CD4-positive, alpha-beta T cell (primary cell): ENCODE results near the gene FRMD8. TPM values are rescaled to one million over a fixed set of nuclear protein-coding genes. Genes with fewer than 3 reads are reported as not detected.

Experiments used
- ATAC-seq: fragments of 200-7000 bp; cut with Tn5 transposase; one replicate; pipeline ENCODE4 v1.10.0; 2022; ENCODE audit warnings: mild to moderate bottlenecking; ENCODE audit not compliant: poor library complexity
- CTCF ChIA-PET: fragments of 350-600 bp; sonication (Branson Sonifier 250); formaldehyde crosslinking; loops from one replicate; lab custom pipeline; 2021; ENCODE audit warnings: antibody characterized with exemption, inconsistent platforms; lab: Charles Lee
- POLR2A ChIA-PET: fragments of 350-600 bp; sonication (Branson Sonifier 250); formaldehyde crosslinking; loops from one replicate; lab custom pipeline; 2021; ENCODE audit warnings: antibody characterized with exemption, inconsistent platforms; lab: Charles Lee
- DNase-seq, 14 experiments: peaks; one replicate each; pipeline ENCODE4 v3.0.0-alpha.2; 2013 to 2020; ENCODE audit warnings: mixed read lengths in 2 of 14
- H3K27ac ChIP-seq, 2 donors: one replicate each; pipeline versions ENCODE4 v1.5.1 to v1.7.0; 2013; ENCODE audit warnings: low read length in 2 of 2, low read depth in 1 of 2, mild to moderate bottlenecking in 1 of 2
- H3K27me3 ChIP-seq, 2 experiments: 1 replicate in 1 of 2; 2 replicates in 1 of 2; pipeline versions ENCODE4 v1.6.1 to v1.7.0; 2013; ENCODE audit warnings: low read length in 2 of 2, control low read depth in 1 of 2, mild to moderate bottlenecking in 1 of 2, moderate library complexity in 1 of 2; ENCODE audit not compliant: insufficient read depth in 2 of 2, control insufficient read depth in 1 of 2
- H3K36me3 ChIP-seq: one replicate; pipeline ENCODE4 v1.6.1; 2013; ENCODE audit warnings: low read length, control low read depth; ENCODE audit not compliant: insufficient read depth
- H3K4me1 ChIP-seq: one replicate; pipeline ENCODE4 v1.6.1; 2013; ENCODE audit warnings: low read length, control low read depth; ENCODE audit not compliant: insufficient read depth
- H3K4me3 ChIP-seq: one replicate; pipeline ENCODE4 v1.5.1; 2013; ENCODE audit warnings: mild to moderate bottlenecking, low read length, moderate library complexity
- H3K9me3 ChIP-seq, 2 experiments: 1 replicate in 1 of 2; 2 replicates in 1 of 2; pipeline versions ENCODE4 v1.6.1 to v1.7.0; 2013; ENCODE audit warnings: low read length in 2 of 2, mild to moderate bottlenecking in 2 of 2, control low read depth in 1 of 2, moderate library complexity in 1 of 2; ENCODE audit not compliant: control insufficient read depth in 1 of 2, insufficient read depth in 1 of 2
- H3K27ac Mint-ChIP-seq: one replicate; pipeline ENCODE4 v1.8.0; 2020; ENCODE audit warnings: mixed read lengths
- H3K27me3 Mint-ChIP-seq: one replicate; pipeline ENCODE4 v1.8.0; 2021; ENCODE audit warnings: mixed read lengths
- H3K36me3 Mint-ChIP-seq: one replicate; pipeline ENCODE4 v1.8.0; 2021; ENCODE audit warnings: low read depth, mixed read lengths
- H3K4me1 Mint-ChIP-seq: one replicate; pipeline ENCODE4 v1.8.0; 2021; ENCODE audit warnings: low read depth, mixed read lengths
- H3K4me3 Mint-ChIP-seq: one replicate; pipeline ENCODE4 v1.8.0; 2020; ENCODE audit warnings: mild to moderate bottlenecking, mixed read lengths
- H3K9me3 Mint-ChIP-seq: one replicate; pipeline ENCODE4 v1.8.0; 2020; ENCODE audit warnings: mixed read lengths
- intact Hi-C, 2 experiments: fragments of 100-400 bp; cut with DNase I in 1 of 2; cut with micrococcal nuclease in 1 of 2; formaldehyde crosslinking; loops; one replicate each; pipeline versions ENCODE4 v1.15.1 to v1.9.0; 2023 to 2025; cut with DNase I, micrococcal nuclease
- total RNA-seq, 174 experiments: library from RNA in 2 of 174; stranded (reverse) in 2 of 174; gene quantifications; one replicate each; pipeline ENCODE4 v1.2.3 and lab custom pipeline; 2021 to 2026
- TF ChIP-seq, protein P1 (sequence below): fragments of 200-600 bp; IDR thresholded peaks from one replicate; pipeline ENCODE4 v1.8.0; 2022; ENCODE audit warnings: antibody characterized with exemption, mild to moderate bottlenecking

Gene FRMD8
- total RNA-seq, 2 experiments from 2014 or later = 19.4 to 25.3 TPM

DNA sequence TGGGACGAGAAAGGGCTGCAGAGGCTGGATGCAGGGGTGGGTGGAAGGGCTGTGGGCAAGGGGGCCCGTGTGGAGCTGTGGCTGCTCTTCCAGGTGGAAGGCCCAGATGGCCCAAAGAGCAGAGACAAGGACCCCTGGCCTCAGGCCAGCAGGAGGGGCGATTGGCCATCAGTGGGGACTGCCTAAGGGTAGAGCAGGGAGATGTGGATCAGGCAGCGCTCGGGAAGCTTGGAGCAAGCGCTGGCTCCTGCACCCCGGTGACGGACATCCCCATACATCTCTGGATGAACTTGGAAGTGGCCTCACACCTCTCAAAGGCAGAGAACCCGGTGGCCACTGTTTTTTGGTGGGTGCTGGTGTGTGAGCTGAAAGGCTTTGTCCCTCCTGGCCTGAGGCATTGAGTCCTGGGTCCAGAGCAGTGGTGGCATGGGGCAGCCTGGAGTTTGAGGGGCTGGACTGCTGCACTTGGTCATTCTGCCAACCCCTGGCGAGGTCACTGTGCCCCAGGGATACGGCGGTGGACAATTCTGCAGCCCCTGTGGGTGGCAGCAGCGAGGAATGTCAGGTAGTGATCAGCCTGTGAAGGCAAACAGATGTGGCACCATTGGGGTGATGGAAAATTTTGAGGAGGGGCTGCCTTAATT is 5.9 kb downstream of the FRMD8 start:
- H3K4me1 Mint-ChIP-seq = peaks cover 27% of the 10 kb centered on the region
- Histone ChIP-seq H3K4me1 (peaks cover 40% of the 10 kb centered on the region), H3K9me3 (no peaks in the 10 kb centered on the region), H3K36me3 (peaks cover 63% of the 10 kb centered on the region), H3K4me3 (no peak overlapping the region), H3K27me3 (no peaks in the 10 kb centered on the region), H3K27ac (no peak overlapping the region)
- no peak for DNase-seq
- peaks cover 36% of the 10 kb centered on the region for H3K36me3 Mint-ChIP-seq
- ATAC-seq = no peak
- intact Hi-C loops = no loop called here
- H3K27me3 Mint-ChIP-seq = no peaks in the 10 kb centered on the region
- ChIA-PET POLR2A (no interaction called here), CTCF (interaction anchor here (1.4 kb wide), 1 partner anchor 202 kb away, joined by 3 read pairs; no protein-coding TSS in a partner anchor)
- TF ChIP-seq, protein P1, sequence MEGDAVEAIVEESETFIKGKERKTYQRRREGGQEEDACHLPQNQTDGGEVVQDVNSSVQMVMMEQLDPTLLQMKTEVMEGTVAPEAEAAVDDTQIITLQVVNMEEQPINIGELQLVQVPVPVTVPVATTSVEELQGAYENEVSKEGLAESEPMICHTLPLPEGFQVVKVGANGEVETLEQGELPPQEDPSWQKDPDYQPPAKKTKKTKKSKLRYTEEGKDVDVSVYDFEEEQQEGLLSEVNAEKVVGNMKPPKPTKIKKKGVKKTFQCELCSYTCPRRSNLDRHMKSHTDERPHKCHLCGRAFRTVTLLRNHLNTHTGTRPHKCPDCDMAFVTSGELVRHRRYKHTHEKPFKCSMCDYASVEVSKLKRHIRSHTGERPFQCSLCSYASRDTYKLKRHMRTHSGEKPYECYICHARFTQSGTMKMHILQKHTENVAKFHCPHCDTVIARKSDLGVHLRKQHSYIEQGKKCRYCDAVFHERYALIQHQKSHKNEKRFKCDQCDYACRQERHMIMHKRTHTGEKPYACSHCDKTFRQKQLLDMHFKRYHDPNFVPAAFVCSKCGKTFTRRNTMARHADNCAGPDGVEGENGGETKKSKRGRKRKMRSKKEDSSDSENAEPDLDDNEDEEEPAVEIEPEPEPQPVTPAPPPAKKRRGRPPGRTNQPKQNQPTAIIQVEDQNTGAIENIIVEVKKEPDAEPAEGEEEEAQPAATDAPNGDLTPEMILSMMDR = no peak
- peak overlapping the region; percentile 24 for H3K27ac Mint-ChIP-seq
- H3K4me3 Mint-ChIP-seq = no peak overlapping the region
- H3K9me3 Mint-ChIP-seq = no peaks in the 10 kb centered on the region

DNA sequence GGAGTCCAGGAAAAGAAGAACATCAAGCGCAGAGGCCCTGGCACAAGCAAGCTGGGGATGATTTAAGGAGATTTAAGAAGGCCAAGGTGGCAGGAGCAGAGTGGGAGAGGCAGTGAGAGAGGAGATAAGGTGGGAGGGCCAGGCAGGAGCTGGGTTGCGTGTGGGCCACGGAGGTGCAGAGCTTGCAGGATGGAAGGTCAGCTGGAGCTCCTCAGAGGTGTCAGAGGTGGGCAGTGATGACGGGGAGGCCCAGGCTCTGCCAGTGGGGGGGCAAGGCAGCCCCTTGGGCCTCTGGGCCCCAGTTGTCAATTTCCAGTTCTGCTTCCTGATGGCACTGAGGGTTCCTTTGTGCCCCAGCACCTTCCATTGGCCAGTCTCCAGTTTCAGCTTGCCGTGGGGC is 6.5 kb downstream of the FRMD8 start:
- Mint-ChIP-seq H3K27ac (no peak overlapping the region), H3K36me3 (peaks cover 40% of the 10 kb centered on the region), H3K4me1 (peaks cover 24% of the 10 kb centered on the region), H3K9me3 (no peaks in the 10 kb centered on the region), H3K4me3 (no peak overlapping the region), H3K27me3 (no peaks in the 10 kb centered on the region)
- TF ChIP-seq, protein P1 = no peak
- CTCF ChIA-PET = interaction anchor here (1.4 kb wide), 1 partner anchor 201 kb away, joined by 3 read pairs; no protein-coding TSS in a partner anchor
- no peak for ATAC-seq
- intact Hi-C loops = no loop called here
- no peak overlapping the region for H3K27ac ChIP-seq
- H3K4me3 ChIP-seq = no peak overlapping the region
- peaks cover 34% of the 10 kb centered on the region for H3K4me1 ChIP-seq
- DNase-seq = no peak
- POLR2A ChIA-PET = interaction anchor here (0.7 to 1.5 kb wide), 2 partner anchors 11 to 32 kb away, joined by 4 to 7 read pairs; partner anchors contain the start of gene SLC25A45
- no peaks in the 10 kb centered on the region for H3K27me3 ChIP-seq
- peaks cover 64% of the 10 kb centered on the region for H3K36me3 ChIP-seq
- no peaks in the 10 kb centered on the region for H3K9me3 ChIP-seq

DNA sequence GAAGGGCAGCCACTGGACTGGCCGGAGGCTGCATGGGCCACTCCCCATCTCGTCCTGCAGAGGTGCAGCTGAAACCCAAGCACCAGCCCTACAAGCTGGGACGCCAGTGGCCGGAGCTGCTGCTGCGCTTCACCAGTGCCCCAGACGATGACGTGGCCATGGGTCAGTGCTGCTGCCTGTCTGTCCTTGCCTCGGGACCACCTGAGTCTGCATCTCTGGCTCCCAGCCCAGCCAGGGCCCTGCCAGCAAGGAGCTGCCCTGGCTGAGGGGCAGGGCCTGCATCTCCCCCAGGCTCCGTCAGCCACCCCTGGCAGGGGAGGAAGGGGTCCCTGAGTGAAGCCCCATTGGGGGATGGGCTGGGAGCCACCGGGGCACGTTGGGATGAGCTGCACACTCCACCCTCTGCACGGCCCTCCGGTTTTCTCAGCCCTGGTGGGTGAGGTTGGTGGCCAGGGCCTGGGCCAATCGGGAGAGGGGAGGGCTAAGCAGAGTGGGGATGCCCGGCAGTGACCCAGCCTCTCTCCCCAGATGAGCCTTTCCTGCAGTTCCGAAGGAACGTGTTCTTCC is 7.2 kb downstream of the FRMD8 start:
- intact Hi-C loops = no loop called here
- Histone ChIP-seq H3K27me3 (no peaks in the 10 kb centered on the region), H3K9me3 (no peaks in the 10 kb centered on the region), H3K36me3 (peaks cover 65% of the 10 kb centered on the region), H3K4me1 (peaks cover 27% of the 10 kb centered on the region), H3K27ac (no peak overlapping the region), H3K4me3 (no peak overlapping the region)
- Mint-ChIP-seq H3K4me3 (no peak overlapping the region), H3K36me3 (peaks cover 42% of the 10 kb centered on the region), H3K27me3 (no peaks in the 10 kb centered on the region), H3K9me3 (no peaks in the 10 kb centered on the region), H3K4me1 (peaks cover 17% of the 10 kb centered on the region), H3K27ac (no peak overlapping the region)
- ChIA-PET POLR2A (interaction anchor here (0.7 to 1.5 kb wide), 2 partner anchors 11 to 31 kb away, joined by 4 to 7 read pairs; partner anchors contain the start of gene SLC25A45), CTCF (no interaction called here)
- no peak for ATAC-seq
- no peak for DNase-seq
- TF ChIP-seq, protein P1 = no peak
